Type B pancreatic cell (in vitro differentiated cells): ENCODE measurements around the gene SPSB4. TPM values are rescaled to one million over a fixed set of nuclear protein-coding genes. Genes with fewer than 3 reads are reported as not detected.

ENCODE experiments used
- DNase-seq: peaks from one replicate; pipeline ENCODE4 v3.0.0; 2021; ENCODE audit warnings: mixed read lengths; ENCODE audit not compliant: unreplicated experiment; ENCODE audit errors: extremely low spot score
- H3K27ac Mint-ChIP-seq: 2 replicates; pipeline ENCODE4 v1.8.0; 2021; ENCODE audit warnings: mild to moderate bottlenecking, mixed read lengths
- H3K27me3 Mint-ChIP-seq: 2 replicates; pipeline ENCODE4 v1.8.0; 2021; ENCODE audit warnings: mixed read lengths
- H3K36me3 Mint-ChIP-seq: 2 replicates; pipeline ENCODE4 v1.8.0; 2021; ENCODE audit warnings: mixed read lengths
- H3K4me1 Mint-ChIP-seq: one replicate; pipeline ENCODE4 v1.8.0; 2021; ENCODE audit warnings: mixed read lengths; ENCODE audit not compliant: unreplicated experiment
- H3K4me3 Mint-ChIP-seq: 2 replicates; pipeline ENCODE4 v1.8.0; 2021; ENCODE audit warnings: mild to moderate bottlenecking, mixed read lengths
- H3K9me3 Mint-ChIP-seq: 2 replicates; pipeline ENCODE4 v1.8.0; 2021; ENCODE audit warnings: mixed read lengths
- total RNA-seq: library from RNA; stranded (reverse); gene quantifications from 2 replicates; pipeline ENCODE4 v1.2.1, GENCODE V29; 2021; ENCODE audit warnings: low replicate concordance
- TF ChIP-seq, protein P1 (sequence below): fragments of 200-600 bp; sonication (generic); conservative IDR thresholded peaks from 2 replicates; pipeline ENCODE4 v1.5.0; 2021; ENCODE audit warnings: antibody characterized with exemption, mild to moderate bottlenecking

Gene SPSB4
- total RNA-seq, 1 donor from 2014 or later: 23.8 TPM

DNA sequence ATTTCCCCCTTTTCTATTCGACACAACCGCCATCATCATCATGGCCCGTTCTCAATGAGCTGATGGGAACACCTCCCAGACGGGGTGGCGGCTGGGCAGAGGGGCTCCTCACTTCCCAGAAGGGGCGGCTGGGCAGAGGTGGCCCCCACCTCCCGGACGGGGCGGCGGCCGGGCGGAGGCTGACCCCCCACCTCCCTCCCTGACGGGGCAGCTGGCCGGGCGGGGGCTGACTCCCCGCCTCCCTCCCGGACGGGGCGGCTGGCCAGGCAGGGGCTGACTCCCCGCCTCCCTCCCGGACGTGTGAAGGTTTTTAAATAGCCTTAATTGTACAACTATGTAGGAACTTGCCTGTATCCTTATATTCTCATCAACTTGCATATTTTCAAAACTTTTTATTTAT is 20.9 kb upstream of the SPSB4 start:
- DNase-seq: no peak
- Mint-ChIP-seq H3K36me3 (no peaks in the 10 kb centered on the region), H3K27ac (no peak overlapping the region), H3K4me1 (no peaks in the 10 kb centered on the region), H3K27me3 (no peaks in the 10 kb centered on the region), H3K9me3 (no peaks in the 10 kb centered on the region), H3K4me3 (no peak overlapping the region)
- TF ChIP-seq, protein P1, sequence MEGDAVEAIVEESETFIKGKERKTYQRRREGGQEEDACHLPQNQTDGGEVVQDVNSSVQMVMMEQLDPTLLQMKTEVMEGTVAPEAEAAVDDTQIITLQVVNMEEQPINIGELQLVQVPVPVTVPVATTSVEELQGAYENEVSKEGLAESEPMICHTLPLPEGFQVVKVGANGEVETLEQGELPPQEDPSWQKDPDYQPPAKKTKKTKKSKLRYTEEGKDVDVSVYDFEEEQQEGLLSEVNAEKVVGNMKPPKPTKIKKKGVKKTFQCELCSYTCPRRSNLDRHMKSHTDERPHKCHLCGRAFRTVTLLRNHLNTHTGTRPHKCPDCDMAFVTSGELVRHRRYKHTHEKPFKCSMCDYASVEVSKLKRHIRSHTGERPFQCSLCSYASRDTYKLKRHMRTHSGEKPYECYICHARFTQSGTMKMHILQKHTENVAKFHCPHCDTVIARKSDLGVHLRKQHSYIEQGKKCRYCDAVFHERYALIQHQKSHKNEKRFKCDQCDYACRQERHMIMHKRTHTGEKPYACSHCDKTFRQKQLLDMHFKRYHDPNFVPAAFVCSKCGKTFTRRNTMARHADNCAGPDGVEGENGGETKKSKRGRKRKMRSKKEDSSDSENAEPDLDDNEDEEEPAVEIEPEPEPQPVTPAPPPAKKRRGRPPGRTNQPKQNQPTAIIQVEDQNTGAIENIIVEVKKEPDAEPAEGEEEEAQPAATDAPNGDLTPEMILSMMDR: no peak

DNA sequence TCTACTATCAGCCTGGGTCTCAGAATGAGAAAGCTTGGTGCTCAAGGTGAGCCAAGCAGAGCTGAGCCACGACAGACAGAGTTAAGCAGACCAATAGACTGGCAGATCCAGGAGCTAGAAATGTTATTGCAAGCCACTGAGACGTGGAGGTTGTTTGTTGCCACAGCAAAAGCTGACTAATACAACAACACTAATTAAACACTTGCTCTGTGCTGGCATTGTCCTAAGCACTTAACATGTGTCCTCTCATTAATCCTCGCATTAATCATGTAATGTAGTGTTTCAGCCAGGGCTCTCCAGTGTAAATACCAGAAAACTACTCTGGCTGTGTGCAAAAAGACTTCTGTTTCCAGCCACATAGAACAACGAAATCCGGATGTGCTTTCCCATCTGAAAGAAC is 11.6 kb upstream of the SPSB4 start:
- no peaks in the 10 kb centered on the region for H3K9me3 Mint-ChIP-seq
- peaks cover 4% of the 10 kb centered on the region for H3K27me3 Mint-ChIP-seq
- TF ChIP-seq, protein P1: no peak
- H3K27ac Mint-ChIP-seq: no peak overlapping the region
- no peak overlapping the region for H3K4me3 Mint-ChIP-seq
- no peaks in the 10 kb centered on the region for H3K36me3 Mint-ChIP-seq
- DNase-seq: no peak
- no peaks in the 10 kb centered on the region for H3K4me1 Mint-ChIP-seq

DNA sequence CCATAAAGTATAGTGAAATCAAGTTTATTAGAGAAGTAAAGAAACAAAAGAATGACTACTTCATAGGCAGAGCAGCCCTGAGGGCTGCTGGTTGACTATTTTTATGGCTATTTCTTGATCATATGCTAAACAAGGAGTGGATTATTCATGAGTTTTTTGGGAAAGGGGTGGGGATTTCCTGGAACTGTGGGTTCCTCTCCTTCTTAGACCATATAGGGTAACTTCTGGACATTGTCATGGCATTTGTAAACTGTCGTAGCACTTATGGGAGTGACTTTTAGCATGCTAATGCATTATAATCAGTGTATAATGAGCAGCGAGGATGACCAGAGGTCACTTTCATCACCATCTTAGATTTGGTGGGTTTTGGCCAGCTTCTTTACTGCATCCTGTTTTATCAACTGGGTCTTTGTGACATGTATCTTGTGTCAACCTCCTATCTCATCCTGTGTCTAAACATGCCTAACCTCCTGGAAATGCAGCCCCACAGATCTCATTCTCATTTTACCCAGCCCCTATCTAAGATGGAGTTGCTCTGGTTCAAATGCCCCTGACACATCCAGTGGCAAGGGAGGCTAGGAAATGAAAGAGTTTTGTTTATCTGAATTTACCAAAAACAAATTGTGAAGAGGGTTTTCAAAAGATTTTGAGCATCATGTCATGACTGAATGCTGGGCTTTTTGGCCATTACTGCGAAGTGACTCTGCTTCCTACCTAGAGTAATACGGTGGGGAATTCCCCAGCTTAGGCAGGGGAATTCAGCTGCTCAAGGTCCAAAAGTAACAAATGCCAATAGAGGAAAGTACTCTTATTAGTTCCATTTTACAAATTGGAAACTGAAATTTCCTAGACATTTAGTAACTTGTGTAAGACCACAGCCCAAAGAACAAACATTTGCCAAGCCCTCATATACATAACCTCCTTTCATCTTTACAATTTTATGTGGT is 6.2 kb upstream of the SPSB4 start:
- Mint-ChIP-seq H3K36me3 (no peaks in the 10 kb centered on the region), H3K27ac (no peak overlapping the region), H3K9me3 (no peaks in the 10 kb centered on the region), H3K27me3 (peaks cover 30% of the 10 kb centered on the region), H3K4me1 (no peaks in the 10 kb centered on the region), H3K4me3 (no peak overlapping the region)
- TF ChIP-seq, protein P1: no peak
- no peak for DNase-seq

DNA sequence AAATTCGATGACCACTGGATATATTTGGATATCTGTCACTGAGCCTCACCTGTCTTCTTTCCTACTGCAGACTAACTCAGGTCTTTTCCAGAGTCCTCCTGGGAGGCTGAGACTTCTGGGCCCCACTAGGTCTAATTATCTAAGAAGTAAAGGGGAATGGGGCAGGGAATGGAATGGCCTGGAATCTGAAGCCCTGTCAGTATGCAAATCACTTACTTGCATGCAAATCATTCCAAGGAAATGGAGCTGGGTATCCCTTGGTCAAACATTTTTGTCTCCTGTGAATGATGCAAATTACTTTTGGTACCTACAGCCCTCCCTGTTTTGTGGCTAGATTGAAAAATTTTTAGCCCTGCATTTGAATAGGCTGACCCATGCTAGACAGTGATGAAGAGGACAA is 5.3 kb upstream of the SPSB4 start:
- TF ChIP-seq, protein P1: no peak
- no peaks in the 10 kb centered on the region for H3K4me1 Mint-ChIP-seq
- H3K4me3 Mint-ChIP-seq: no peak overlapping the region
- H3K9me3 Mint-ChIP-seq: no peaks in the 10 kb centered on the region
- H3K36me3 Mint-ChIP-seq: no peaks in the 10 kb centered on the region
- peaks cover 39% of the 10 kb centered on the region for H3K27me3 Mint-ChIP-seq
- no peak overlapping the region for H3K27ac Mint-ChIP-seq
- DNase-seq: no peak

DNA sequence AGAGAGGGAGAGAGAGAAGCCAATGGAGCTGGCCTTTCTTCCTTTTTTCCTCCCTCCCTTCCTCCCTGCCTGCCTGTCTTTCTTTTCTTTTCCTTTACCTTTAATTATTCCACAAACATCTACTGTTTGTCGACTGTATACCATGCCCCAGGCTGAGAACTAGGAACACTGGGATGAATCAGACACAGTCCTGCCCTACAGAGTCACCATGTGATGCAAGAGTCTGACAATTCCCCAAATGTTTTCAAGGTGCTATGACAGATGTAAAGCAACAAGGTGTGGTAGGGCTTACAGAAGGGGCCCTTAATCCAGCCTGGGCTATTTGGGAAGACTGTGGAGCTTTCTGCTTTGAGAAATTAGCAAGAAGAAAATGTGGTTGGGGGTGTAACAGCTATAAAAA is 4.0 kb upstream of the SPSB4 start:
- Mint-ChIP-seq H3K27me3 (peaks cover 42% of the 10 kb centered on the region), H3K27ac (no peak overlapping the region), H3K4me1 (peaks cover 2% of the 10 kb centered on the region), H3K4me3 (no peak overlapping the region), H3K9me3 (no peaks in the 10 kb centered on the region), H3K36me3 (no peaks in the 10 kb centered on the region)
- no peak for DNase-seq
- TF ChIP-seq, protein P1: no peak
